Spleen (tissue), 13 donors: ENCODE results near the gene SOX21. TPM values are rescaled to one million over a fixed set of nuclear protein-coding genes. Genes with fewer than 3 reads are reported as not detected.
A peak's percentile ranks its signal among the peaks of the same experiment; 100 is the strongest.

ENCODE experiments used
- DNase-seq: peaks from one replicate; pipeline ENCODE4 v3.0.0-alpha.2; 2020
- H3K27ac ChIP-seq, 8 donors: fragments of 200-600 bp; sonication (generic) in 7 of 8; 1 replicate in 4 of 8; 2 replicates in 4 of 8; pipeline versions ENCODE4 v1.5.0 to v1.8.0; 2016 to 2021; ENCODE audit warnings: inconsistent platforms in 4 of 8, mild to moderate bottlenecking in 4 of 8, moderate library complexity in 1 of 8
- H3K27me3 ChIP-seq, 7 donors: fragments of 200-600 bp; sonication (generic) in 6 of 7; replicated peaks in 1 of 7; 1 replicate in 4 of 7; 2 replicates in 3 of 7; pipeline versions ENCODE4 v1.5.0 to v1.8.0; 2016 to 2021; ENCODE audit warnings: inconsistent platforms in 3 of 7, mild to moderate bottlenecking in 1 of 7
- H3K36me3 ChIP-seq, 6 donors: fragments of 200-600 bp; sonication (generic) in 5 of 6; 1 replicate in 4 of 6; 2 replicates in 2 of 6; pipeline versions ENCODE4 v1.5.0 to v1.8.0; 2016 to 2021; ENCODE audit warnings: inconsistent platforms in 2 of 6
- H3K4me1 ChIP-seq, 6 donors: fragments of 200-600 bp; sonication (generic) in 5 of 6; 1 replicate in 3 of 6; 2 replicates in 3 of 6; pipeline versions ENCODE4 v1.5.0 to v1.8.0; 2016 to 2021; ENCODE audit warnings: inconsistent platforms in 3 of 6
- H3K4me3 ChIP-seq, 8 donors: fragments of 200-600 bp; sonication (generic) in 7 of 8; 1 replicate in 4 of 8; 2 replicates in 4 of 8; pipeline versions ENCODE4 v1.5.0 to v1.8.0; 2016 to 2021; ENCODE audit warnings: inconsistent platforms in 4 of 8, mild to moderate bottlenecking in 4 of 8, moderate library complexity in 2 of 8
- H3K9me3 ChIP-seq, 8 donors: fragments of 200-600 bp; sonication (generic) in 7 of 8; 1 replicate in 4 of 8; 2 replicates in 4 of 8; pipeline versions ENCODE4 v1.5.0 to v1.8.0; 2016 to 2021; ENCODE audit warnings: inconsistent platforms in 4 of 8
- CTCF ChIP-seq, 11 experiments: fragments of 200-600 bp in 7 of 11; fragments of 450-650 bp in 4 of 11; sonication (generic) in 4 of 11; IDR thresholded peaks in 8 of 11; conservative IDR thresholded peaks in 3 of 11; 1 replicate in 7 of 11; 2 replicates in 4 of 11; pipeline versions ENCODE4 v1.4.0 to v1.8.0; 2016 to 2021; ENCODE audit warnings: antibody characterized with exemption in 11 of 11, inconsistent platforms in 4 of 11, mild to moderate bottlenecking in 1 of 11
- POLR2A ChIP-seq, 3 donors: fragments of 450-650 bp; IDR thresholded peaks; one replicate each; pipeline ENCODE4 v1.5.1; 2017; ENCODE audit warnings: antibody characterized with exemption in 3 of 3, mild to moderate bottlenecking in 1 of 3
- POLR2AphosphoS5 ChIP-seq, 3 donors: sonication (generic); formaldehyde crosslinking; IDR thresholded peaks; one replicate each; pipeline ENCODE4 v1.5.1; 2017; ENCODE audit warnings: antibody characterized with exemption in 3 of 3
- WGBS, 5 donors: extraction: QIAGEN DNeasy Blood & Tissue Kit in 3 of 5; methylation state at CpG; one replicate each; pipeline versions ENCODE4 v1.1.5 to v1.1.7; 2013 to 2018; 5-methylcytosine and 5-hydroxymethylcytosine counted together
- intact Hi-C: fragments of 100-400 bp; cut with DNase I; formaldehyde crosslinking; loops from one replicate; pipeline ENCODE4 v1.15.0; 2023; ENCODE audit warnings: low total_unique reads
- long read RNA-seq, 2 donors: transcript quantifications; one replicate each; lab custom pipeline, GENCODE V29; 2026
- polyA plus RNA-seq, 3 donors: library from polyadenylated mRNA; stranded (reverse); fragments of 200-250 nt; gene quantifications; one replicate each; pipeline ENCODE4 v1.2.1, GENCODE V29; 2013
- total RNA-seq, 7 donors: library from RNA; depleted of rRNA in 3 of 7; stranded (reverse); fragments of >200 nt in 3 of 7; fragmentation: NEBNext Ultra II Directional in 4 of 7; extraction: Animal tissue kit (Norgen Biotek cat#: 25700) in 4 of 7; gene quantifications; one replicate each; pipeline versions ENCODE4 v1.1.0 to v1.2.1, GENCODE V29; 2016 to 2021
- donor health status: healthy with polysubstance abuse.
- donor health status: DM: no; HTN: no; CAD: no; lungs with moderate emphysema.
- donor health status: DM: no; HTN: no; CAD: no.
- donor health status: Bipolar disorder and iron deficiency.
- donor health status: healthy.
- donor health status: DM: no; HTN: no; CAD: no.
- donor health status: DM: yes; HTN: yes; CAD: no.

Gene SOX21
- not detected for total RNA-seq
- not detected for polyA plus RNA-seq
- long read RNA-seq, donor 1 = 0 reads
- long read RNA-seq, donor 2 = 0 reads

DNA sequence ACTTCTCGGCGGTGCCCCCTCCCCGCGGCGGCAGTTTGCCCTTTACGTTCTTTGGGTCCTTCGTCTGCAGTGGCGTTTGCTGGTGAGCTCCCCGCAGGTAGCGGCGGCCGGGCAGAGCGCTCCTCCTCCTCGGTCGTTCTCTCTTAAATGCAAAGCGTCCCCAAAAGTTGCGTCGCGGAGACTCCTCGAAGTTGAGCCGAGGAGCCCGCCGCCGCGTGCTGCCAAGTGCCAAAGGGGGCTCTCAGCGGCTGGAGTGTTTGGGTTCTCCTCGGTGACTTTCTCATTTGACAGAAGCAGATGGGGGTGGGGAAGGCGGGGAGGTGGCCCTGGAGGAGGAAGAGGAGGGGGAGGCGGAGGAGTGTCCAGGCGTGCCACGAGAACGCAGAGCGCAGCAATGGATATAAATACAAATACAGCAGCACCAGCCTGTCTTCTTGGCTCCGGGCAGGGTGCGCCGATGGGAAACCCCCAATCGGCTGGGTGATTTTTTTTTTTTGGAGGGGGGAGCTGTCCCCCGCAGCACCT, at the start of gene SOX21:
Gene SOX21 (minus strand): TSS at position 259 of the 525 bp plus-strand sequence. CDS start 496 bp downstream, outside the sequence.
- Histone ChIP-seq H3K27ac (no peak within 1 kb of the TSS), H3K36me3 (no peaks in the 10 kb centered on the region), H3K4me1 (peaks cover 16 to 48% (median 37%) of the 10 kb centered on the region in 6 donors), H3K9me3 (no peaks in the 10 kb centered on the region), H3K27me3 (peaks cover 11 to 100% (median 89%) of the 10 kb centered on the region in 7 donors), H3K4me3 (peak within 1 kb of the TSS in 7 of 8 donors; percentile 20 to 61 (median 27))
- intact Hi-C loops = no loop called here
- 1 to 5% (median 2%) methylated on average over 22 to 38 of the region's 38 CpGs for WGBS, 5 donors
- no peak for DNase-seq
- TF ChIP-seq POLR2AphosphoS5 (IDR thresholded peaks at IDR 0.05) (no peak), CTCF (IDR thresholded peaks at IDR 0.05 in 8 of 11, conservative IDR thresholded peaks at IDR 0.05 in 3 of 11) (no peak), POLR2A (IDR thresholded peaks at IDR 0.05) (no peak)

DNA sequence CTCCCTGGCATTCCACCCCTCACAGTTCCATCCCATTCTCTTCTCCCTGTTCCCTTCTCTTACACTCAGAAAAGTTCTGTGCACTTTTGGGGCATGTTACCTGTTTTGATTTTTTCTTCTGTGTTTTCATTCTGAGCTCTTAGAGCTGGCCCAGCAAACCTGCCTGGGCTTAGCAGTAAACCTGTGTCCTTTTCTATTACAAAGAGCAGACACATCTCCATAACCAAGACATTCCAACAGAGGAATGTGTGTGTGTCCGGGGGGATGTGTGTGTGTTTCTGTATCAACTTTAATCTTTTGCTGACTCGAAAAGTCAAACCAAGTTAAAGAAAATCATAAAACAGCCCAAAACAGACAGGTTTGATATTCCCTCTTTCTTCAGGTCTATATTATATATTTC, 49.1 kb upstream of the SOX21 start:
- 41 to 77% (median 58%) methylated on average over 2 of the region's 2 CpGs for WGBS, 5 donors

GRCh38 chr13:94759120-94759728, 46.9 kb upstream of the SOX21 start:
- TF ChIP-seq POLR2A (IDR thresholded peaks at IDR 0.05) = no peak
- no peak for TF ChIP-seq POLR2AphosphoS5 (IDR thresholded peaks at IDR 0.05)
- TF ChIP-seq CTCF (IDR thresholded peaks at IDR 0.05 in 8 of 11, conservative IDR thresholded peaks at IDR 0.05 in 3 of 11) = no peak
- Histone ChIP-seq H3K27ac (no peak overlapping the region), H3K4me3 (no peak overlapping the region), H3K4me1 (no peaks in the 10 kb centered on the region), H3K9me3 (no peaks in the 10 kb centered on the region), H3K36me3 (no peaks in the 10 kb centered on the region), H3K27me3 (peaks cover 0 to 4% (median 0%) of the 10 kb centered on the region in 7 donors)
- WGBS, 5 donors = 92 to 97% (median 95%) methylated on average over 22 of the region's 22 CpGs
- DNase-seq = no peak
- intact Hi-C loops = no loop called here

More for the DNA sequence above, 49.1 kb upstream of the SOX21 start:
- no peak for DNase-seq
- intact Hi-C loops = no loop called here
- Histone ChIP-seq H3K9me3 (no peaks in the 10 kb centered on the region), H3K27ac (no peak overlapping the region), H3K36me3 (no peaks in the 10 kb centered on the region), H3K4me3 (no peak overlapping the region), H3K4me1 (no peaks in the 10 kb centered on the region), H3K27me3 (peaks cover 0 to 4% (median 0%) of the 10 kb centered on the region in 7 donors)
- TF ChIP-seq POLR2AphosphoS5 (IDR thresholded peaks at IDR 0.05) (no peak), CTCF (IDR thresholded peaks at IDR 0.05 in 8 of 11, conservative IDR thresholded peaks at IDR 0.05 in 3 of 11) (no peak), POLR2A (IDR thresholded peaks at IDR 0.05) (no peak)

DNA sequence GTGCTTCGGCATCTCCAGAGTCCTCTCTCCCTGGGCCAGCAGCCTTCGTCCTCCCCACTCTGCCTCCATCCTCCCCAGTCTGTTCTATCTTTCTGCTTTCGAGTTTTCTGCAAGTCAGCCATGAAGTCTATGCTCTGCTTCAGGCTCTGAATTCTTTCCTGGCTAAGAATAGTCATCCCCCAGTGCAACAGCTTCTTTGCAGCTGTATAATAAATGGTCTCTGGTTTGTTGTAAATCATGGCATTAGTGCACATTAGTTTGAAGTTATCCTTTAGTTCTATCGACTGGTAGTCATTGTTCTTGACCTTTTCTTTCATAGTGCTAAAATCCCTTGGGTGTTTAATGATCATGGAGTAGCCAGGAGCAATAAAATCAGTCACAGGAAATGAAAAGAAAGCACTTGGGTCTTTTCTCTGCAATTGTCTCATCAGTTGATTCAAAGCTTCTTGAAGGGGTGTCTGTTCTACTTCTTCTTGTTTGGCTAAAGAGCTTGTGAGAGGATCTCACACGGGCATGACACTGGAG, 46.2 kb upstream of the SOX21 start:
- no peaks in the 10 kb centered on the region for H3K36me3 ChIP-seq
- TF ChIP-seq POLR2A (IDR thresholded peaks at IDR 0.05) (no peak), CTCF (IDR thresholded peaks at IDR 0.05 in 8 of 11, conservative IDR thresholded peaks at IDR 0.05 in 3 of 11) (no peak), POLR2AphosphoS5 (IDR thresholded peaks at IDR 0.05) (no peak)
- H3K27ac ChIP-seq = no peak overlapping the region
- no peak for DNase-seq
- H3K4me1 ChIP-seq = no peaks in the 10 kb centered on the region
- intact Hi-C loops = no loop called here
- H3K4me3 ChIP-seq = no peak overlapping the region
- peaks cover 0 to 2% (median 0%) of the 10 kb centered on the region in 7 donors for H3K27me3 ChIP-seq
- WGBS, 5 donors = 59 to 79% (median 70%) methylated on average over 5 of the region's 5 CpGs
- no peaks in the 10 kb centered on the region for H3K9me3 ChIP-seq
